Breast epithelium (tissue), 3 donors: ENCODE data around the gene BANF1.

ENCODE experiments used
- CTCF ChIP-seq, 3 donors: fragments of 450-650 bp; IDR thresholded peaks; one replicate each; pipeline ENCODE4 v1.5.1; 2016 to 2017; ENCODE audit warnings: antibody characterized with exemption in 3 of 3, mild to moderate bottlenecking in 3 of 3, moderate library complexity in 3 of 3
- POLR2A ChIP-seq: fragments of 450-650 bp; IDR thresholded peaks from one replicate; pipeline ENCODE4 v1.6.1; 2016; ENCODE audit warnings: antibody characterized with exemption, mild to moderate bottlenecking, moderate library complexity

GRCh38 chr11:66047541-66048365 lies 45.5 kb downstream of the BANF1 start:
- TF ChIP-seq POLR2A (no peak), CTCF (IDR thresholded peaks at IDR 0.05) (no peak)
